Body of pancreas (tissue), 4 donors: Measurements from ENCODE around the gene YIPF5.

ENCODE experiments used
- POLR2A ChIP-seq, 3 donors: fragments of 450-650 bp; IDR thresholded peaks; one replicate each; pipeline ENCODE4 v1.6.1; 2016; ENCODE audit warnings: antibody characterized with exemption in 3 of 3, mild to moderate bottlenecking in 2 of 3
- TF ChIP-seq, protein P1 (sequence below), 7 experiments: fragments of 450-650 bp in 4 of 7; fragments of 200-600 bp in 3 of 7; sonication (generic) in 3 of 7; IDR thresholded peaks; one replicate each; pipeline ENCODE4 v1.5.1; 2016 to 2019; ENCODE audit warnings: antibody characterized with exemption in 7 of 7

- TF ChIP-seq POLR2A (IDR thresholded peaks at IDR 0.05) = no peak
- TF ChIP-seq, protein P1, sequence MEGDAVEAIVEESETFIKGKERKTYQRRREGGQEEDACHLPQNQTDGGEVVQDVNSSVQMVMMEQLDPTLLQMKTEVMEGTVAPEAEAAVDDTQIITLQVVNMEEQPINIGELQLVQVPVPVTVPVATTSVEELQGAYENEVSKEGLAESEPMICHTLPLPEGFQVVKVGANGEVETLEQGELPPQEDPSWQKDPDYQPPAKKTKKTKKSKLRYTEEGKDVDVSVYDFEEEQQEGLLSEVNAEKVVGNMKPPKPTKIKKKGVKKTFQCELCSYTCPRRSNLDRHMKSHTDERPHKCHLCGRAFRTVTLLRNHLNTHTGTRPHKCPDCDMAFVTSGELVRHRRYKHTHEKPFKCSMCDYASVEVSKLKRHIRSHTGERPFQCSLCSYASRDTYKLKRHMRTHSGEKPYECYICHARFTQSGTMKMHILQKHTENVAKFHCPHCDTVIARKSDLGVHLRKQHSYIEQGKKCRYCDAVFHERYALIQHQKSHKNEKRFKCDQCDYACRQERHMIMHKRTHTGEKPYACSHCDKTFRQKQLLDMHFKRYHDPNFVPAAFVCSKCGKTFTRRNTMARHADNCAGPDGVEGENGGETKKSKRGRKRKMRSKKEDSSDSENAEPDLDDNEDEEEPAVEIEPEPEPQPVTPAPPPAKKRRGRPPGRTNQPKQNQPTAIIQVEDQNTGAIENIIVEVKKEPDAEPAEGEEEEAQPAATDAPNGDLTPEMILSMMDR (IDR thresholded peaks at IDR 0.05) = no peak
Measured at GRCh38 chr5:144142824-144143162, 27.7 kb downstream of the YIPF5 start.
